NOMO-1 (cell line): ENCODE measurements around the gene GMPPA.

Source experiments
- DNase-seq, 2 experiments: peaks; one replicate each; lab custom pipeline; 2025; ENCODE audit not compliant: unreplicated experiment in 2 of 2; lab: John Stamatoyannopoulos, UW

Gene GMPPA

DNA sequence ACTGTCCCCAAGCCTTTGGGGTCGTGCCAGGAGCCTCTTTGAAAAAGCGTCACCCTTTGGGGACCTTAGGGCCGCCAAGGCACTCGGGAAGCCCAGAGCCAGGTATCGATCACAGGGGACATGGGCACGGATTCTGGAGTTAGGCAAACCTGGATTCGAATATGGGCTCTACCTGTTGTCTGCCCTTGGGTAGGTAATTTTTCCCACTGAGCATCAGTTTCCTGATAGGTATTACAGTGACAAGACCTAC, 54.4 kb downstream of the GMPPA start:
- no peak for DNase-seq

DNA sequence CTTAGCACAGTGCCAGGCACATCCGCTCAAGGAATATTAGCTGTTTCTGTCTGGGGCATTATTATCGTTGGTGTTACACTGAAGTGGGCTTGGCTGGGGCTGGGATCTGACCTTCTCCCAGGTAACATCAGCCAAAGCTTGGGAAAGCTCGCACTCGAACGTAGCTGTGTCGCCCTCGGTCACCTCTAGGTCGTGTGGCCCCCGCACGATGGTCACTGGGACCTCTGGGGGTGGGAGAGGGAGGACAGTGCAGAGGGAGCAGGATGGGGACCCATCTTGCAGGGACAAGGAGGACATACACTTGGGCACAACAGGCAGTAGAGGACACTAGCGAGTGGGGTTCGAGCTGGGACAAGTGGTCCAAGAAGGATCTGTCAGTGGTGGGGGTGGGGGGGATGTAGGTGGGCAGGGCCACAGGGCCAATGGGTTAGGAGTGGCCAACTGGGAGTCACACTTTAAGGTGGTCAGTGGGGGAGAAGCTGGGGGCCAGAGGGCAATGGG, 54.8 kb downstream of the GMPPA start:
- no peak for DNase-seq

DNA sequence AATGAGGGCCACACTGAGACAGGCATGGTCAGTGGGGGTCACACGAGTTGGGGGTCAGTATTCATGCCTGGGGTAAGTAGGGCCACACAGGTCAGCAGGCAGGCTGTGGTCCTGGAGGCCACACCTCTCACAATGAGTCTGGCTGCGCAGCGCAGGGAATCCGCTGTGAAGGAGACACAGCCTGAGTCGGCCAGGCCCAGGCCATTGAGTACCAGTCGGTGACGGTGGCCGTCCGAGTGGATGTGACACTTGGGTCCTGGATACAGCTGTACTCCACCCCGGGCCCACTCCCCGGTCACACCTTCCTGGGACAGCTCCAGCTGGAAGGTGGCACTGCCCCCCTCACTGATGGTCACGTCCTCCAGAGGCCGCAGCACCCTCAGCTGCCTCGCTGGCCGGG, 55.7 kb downstream of the GMPPA start:
- DNase-seq, result no peak

DNA sequence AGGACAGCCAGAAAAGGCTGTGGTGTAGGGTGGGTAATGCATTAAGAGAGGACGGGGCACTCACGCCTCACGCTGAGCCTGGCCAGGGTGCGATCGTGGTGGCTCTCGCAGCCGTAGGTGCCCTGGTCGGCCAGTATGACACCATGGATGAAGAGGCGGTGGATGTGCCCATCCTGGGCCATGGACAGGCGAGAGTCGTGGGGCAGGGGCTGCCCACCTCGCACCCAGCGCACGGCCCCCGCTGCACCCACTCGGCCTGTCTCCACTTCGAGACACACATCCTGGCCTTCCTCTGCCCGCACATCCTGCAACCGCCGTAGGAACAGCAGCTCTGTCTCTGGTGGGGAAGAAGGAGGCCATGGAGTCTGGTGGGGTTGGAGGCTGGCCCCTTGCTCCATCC, 57.3 kb downstream of the GMPPA start:
- no peak for DNase-seq

DNA sequence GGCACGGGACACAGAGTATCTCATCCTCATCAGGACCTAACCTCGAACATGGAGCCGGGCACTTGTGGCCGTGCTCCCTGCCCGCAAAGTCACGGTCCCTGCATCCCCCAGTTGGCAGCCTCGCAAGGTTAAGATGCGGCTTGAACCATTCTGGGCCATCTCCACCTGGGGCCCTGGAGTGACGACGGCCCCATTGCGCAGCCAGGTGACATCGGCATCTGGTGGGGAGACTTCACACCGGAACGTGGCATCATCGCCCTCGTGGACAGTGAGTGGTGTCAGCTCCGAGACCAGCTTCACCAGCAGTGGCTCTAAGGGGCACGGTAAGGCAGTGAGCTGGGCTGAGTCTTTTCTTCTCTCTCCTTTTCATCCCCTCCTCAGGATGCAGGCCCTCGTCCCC, 57.7 kb downstream of the GMPPA start:
- DNase-seq, result no peak
